SK-N-SH treated with all-trans-retinoic acid at 6 μM for 48 hours (cell line): ENCODE data around the gene PLCB4.

Source experiments
- CSDC2 ChIP-seq: fragments of 250-450 bp; sonication (Bioruptor Pico); IDR thresholded peaks from 2 replicates; pipeline ENCODE4 v1.5.0; 2020; ENCODE audit warnings: mild to moderate bottlenecking, moderate library complexity
- ZNF565 ChIP-seq: fragments of 450-650 bp; formaldehyde crosslinking; conservative IDR thresholded peaks from 2 replicates; pipeline ENCODE4 v1.5.0; 2020; ENCODE audit warnings: low read depth, mild to moderate bottlenecking, moderate library complexity
- ZNF8 ChIP-seq: fragments of 450-650 bp; formaldehyde crosslinking; IDR thresholded peaks from 2 replicates; pipeline ENCODE4 v1.5.0; 2020; ENCODE audit warnings: mild to moderate bottlenecking, moderate library complexity
- TF ChIP-seq, protein P1 (sequence below): fragments of 250-450 bp; sonication (Bioruptor Pico); IDR thresholded peaks from 2 replicates; pipeline ENCODE4 v1.5.1; 2020; ENCODE audit warnings: low read depth, mild to moderate bottlenecking, moderate library complexity
- TF ChIP-seq, protein P2 (sequence below): fragments of 250-450 bp; sonication (Bioruptor Pico); IDR thresholded peaks from 2 replicates; pipeline ENCODE4 v1.8.0; 2020; ENCODE audit warnings: mild to moderate bottlenecking, moderate library complexity, borderline replicate concordance

DNA sequence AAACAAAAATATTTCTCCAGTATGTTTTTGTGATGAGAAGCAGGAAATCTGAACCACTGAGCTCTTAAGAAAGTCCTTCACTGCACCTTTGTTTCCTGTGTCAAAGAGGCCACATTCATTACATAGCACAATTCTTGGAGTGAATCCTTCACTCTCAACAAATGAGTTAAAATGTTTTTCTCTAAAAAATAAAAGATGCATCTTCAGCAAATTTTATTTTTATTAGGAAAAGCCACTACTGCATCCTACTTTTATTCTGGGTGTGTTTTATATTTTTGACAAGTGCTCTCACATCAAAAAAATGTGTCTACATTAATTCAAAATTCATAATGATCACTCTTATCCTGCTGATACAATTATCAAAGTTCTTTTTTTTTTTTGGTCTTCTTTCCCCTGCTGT, 76.3 kb downstream of the PLCB4 start:
- TF ChIP-seq ZNF565 (no peak), CSDC2 (CRISPR knock-in tag) (no peak), ZNF8 (CRISPR knock-in tag) (no peak)
- TF ChIP-seq, protein P1, sequence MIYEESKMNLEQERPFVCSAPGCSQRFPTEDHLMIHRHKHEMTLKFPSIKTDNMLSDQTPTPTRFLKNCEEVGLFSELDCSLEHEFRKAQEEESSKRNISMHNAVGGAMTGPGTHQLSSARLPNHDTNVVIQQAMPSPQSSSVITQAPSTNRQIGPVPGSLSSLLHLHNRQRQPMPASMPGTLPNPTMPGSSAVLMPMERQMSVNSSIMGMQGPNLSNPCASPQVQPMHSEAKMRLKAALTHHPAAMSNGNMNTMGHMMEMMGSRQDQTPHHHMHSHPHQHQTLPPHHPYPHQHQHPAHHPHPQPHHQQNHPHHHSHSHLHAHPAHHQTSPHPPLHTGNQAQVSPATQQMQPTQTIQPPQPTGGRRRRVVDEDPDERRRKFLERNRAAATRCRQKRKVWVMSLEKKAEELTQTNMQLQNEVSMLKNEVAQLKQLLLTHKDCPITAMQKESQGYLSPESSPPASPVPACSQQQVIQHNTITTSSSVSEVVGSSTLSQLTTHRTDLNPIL, result no peak
- TF ChIP-seq, protein P2, sequence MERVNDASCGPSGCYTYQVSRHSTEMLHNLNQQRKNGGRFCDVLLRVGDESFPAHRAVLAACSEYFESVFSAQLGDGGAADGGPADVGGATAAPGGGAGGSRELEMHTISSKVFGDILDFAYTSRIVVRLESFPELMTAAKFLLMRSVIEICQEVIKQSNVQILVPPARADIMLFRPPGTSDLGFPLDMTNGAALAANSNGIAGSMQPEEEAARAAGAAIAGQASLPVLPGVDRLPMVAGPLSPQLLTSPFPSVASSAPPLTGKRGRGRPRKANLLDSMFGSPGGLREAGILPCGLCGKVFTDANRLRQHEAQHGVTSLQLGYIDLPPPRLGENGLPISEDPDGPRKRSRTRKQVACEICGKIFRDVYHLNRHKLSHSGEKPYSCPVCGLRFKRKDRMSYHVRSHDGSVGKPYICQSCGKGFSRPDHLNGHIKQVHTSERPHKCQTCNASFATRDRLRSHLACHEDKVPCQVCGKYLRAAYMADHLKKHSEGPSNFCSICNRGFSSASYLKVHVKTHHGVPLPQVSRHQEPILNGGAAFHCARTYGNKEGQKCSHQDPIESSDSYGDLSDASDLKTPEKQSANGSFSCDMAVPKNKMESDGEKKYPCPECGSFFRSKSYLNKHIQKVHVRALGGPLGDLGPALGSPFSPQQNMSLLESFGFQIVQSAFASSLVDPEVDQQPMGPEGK (CRISPR knock-in tag), result no peak
